ENCODE measurements around the gene PRR23E. TPM values are rescaled to one million over a fixed set of nuclear protein-coding genes. Genes with fewer than 3 reads are reported as not detected.

Gene PRR23E
- total and polyA plus RNA-seq, 2 experiments from 2014 or later: not detected

DNA sequence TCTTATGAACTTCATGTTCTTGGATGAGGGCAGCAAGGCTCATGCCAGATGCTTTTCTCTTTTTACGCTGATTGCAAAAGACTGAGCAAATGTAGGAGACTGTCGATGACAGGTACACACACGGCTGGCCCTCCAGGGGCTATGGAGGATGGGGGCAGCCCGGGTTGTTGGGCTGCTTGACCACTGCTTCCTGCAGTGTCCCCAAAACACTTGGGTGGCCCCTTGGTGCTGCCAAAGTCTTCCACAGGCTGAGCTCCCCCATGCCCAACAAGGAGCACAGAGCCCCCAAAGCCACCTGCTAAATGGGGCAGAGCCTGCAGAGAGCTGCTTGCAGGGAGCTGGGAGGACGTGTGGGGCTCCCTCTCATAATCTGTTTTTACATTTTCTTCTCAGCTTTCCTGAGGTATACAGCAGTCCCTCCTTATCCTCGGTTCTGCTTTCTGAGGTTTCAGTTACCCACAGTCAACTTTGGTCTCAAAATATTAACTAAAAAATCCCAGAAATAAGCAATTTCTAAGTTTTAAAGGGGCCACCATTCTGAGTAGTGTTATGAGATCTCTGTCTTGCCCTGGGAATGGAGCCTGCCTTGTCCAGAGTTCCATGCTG, 7.3 kb downstream of the PRR23E start:
- no peak overlapping the region for H3K4me3 ChIP-seq
- no peak for DNase-seq (ENCODE audit: low read depth in 1 of 2, low spot score in 1 of 2)
- H3K27me3 ChIP-seq: peaks cover 8% of the 10 kb centered on the region
- H3K4me1 ChIP-seq (ENCODE audit: low read depth): no peaks in the 10 kb centered on the region
- H3K9me3 ChIP-seq (ENCODE audit: low read depth): no peaks in the 10 kb centered on the region
- no peaks in the 10 kb centered on the region for H3K36me3 ChIP-seq
- no peak overlapping the region for H3K27ac ChIP-seq
- no peak for TF ChIP-seq CTCF (IDR thresholded peaks at IDR 0.05; ENCODE audit: low read depth, low read length)

GRCh38 chr3:127203024-127203423, 10.1 kb downstream of the PRR23E start:
- no peak overlapping the region for H3K27ac ChIP-seq
- no peaks in the 10 kb centered on the region for H3K4me1 ChIP-seq (ENCODE audit: low read depth)
- H3K9me3 ChIP-seq (ENCODE audit: low read depth): no peaks in the 10 kb centered on the region
- H3K27me3 ChIP-seq: peaks cover 8% of the 10 kb centered on the region
- no peak overlapping the region for H3K4me3 ChIP-seq
- no peaks in the 10 kb centered on the region for H3K36me3 ChIP-seq
- DNase-seq (ENCODE audit: low read depth in 1 of 2, low spot score in 1 of 2): no peak
- TF ChIP-seq CTCF (IDR thresholded peaks at IDR 0.05; ENCODE audit: low read depth, low read length): no peak

DNA sequence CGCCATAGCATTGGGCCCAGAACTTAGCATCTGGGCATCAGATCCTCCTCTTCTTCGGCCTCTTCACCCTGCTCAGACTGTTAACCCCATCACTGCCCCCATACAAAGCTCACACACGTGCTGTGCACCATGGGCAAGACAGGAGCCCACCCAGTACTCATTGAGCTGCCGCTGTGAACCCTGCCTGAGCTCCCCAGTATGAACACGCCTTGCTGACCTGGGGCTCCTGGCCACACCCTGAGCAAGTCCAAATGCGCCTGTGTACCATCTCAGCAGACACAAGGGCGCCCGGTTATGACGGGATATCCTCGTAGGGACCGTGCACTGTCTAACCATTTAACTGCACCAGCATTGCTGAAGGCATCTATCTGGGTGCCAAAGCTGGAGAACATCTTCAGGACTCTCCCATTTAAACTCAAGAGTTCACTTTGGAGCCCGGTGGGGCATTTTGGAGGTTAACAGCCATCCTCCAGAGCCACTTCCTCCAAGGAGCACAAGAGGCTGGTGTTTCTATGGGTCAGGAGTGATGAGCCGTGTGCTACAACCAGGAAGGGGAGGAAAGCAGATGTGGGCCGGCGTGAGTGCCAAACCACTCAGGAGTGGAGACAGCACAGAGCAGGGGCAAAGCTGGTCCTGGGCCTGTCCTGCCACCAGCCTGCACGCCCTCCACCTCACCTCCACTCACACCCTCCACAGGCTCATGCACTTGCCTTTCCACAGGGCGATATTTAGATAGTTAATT, 12.1 kb downstream of the PRR23E start:
- no peaks in the 10 kb centered on the region for H3K4me1 ChIP-seq (ENCODE audit: low read depth)
- DNase-seq (ENCODE audit: low read depth in 1 of 2, low spot score in 1 of 2): no peak
- peaks cover 3% of the 10 kb centered on the region for H3K27me3 ChIP-seq
- TF ChIP-seq CTCF (IDR thresholded peaks at IDR 0.05; ENCODE audit: low read depth, low read length): no peak
- no peak overlapping the region for H3K27ac ChIP-seq
- H3K4me3 ChIP-seq: no peak overlapping the region
- no peaks in the 10 kb centered on the region for H3K36me3 ChIP-seq
- no peaks in the 10 kb centered on the region for H3K9me3 ChIP-seq (ENCODE audit: low read depth)

- Histone ChIP-seq H3K9me3 (ENCODE audit: low read depth) (no peaks in the 10 kb centered on the region), H3K36me3 (no peaks in the 10 kb centered on the region), H3K27me3 (no peaks in the 10 kb centered on the region), H3K4me3 (no peak overlapping the region), H3K4me1 (ENCODE audit: low read depth) (no peaks in the 10 kb centered on the region), H3K27ac (no peak overlapping the region)
- no peak for DNase-seq (ENCODE audit: low read depth in 1 of 2, low spot score in 1 of 2)
- TF ChIP-seq CTCF (IDR thresholded peaks at IDR 0.05; ENCODE audit: low read depth, low read length): no peak
These were observed 13.2 kb downstream of the PRR23E start for GRCh38 chr3:127206154-127206553.

GRCh38 chr3:127206611-127207516, 13.9 kb downstream of the PRR23E start:
- DNase-seq (ENCODE audit: low read depth in 1 of 2, low spot score in 1 of 2): no peak
- H3K4me1 ChIP-seq (ENCODE audit: low read depth): no peaks in the 10 kb centered on the region
- peaks cover 5% of the 10 kb centered on the region for H3K27me3 ChIP-seq

More at GRCh38 chr3:127206611-127207516, 13.9 kb downstream of the PRR23E start:
- TF ChIP-seq CTCF (IDR thresholded peaks at IDR 0.05; ENCODE audit: low read depth, low read length): no peak
- no peak overlapping the region for H3K4me3 ChIP-seq
- no peaks in the 10 kb centered on the region for H3K36me3 ChIP-seq
- H3K9me3 ChIP-seq (ENCODE audit: low read depth): no peaks in the 10 kb centered on the region
- no peak overlapping the region for H3K27ac ChIP-seq
